ENCODE measurements around the gene ZNF557. TPM values are rescaled to one million over a fixed set of nuclear protein-coding genes. Genes with fewer than 3 reads are reported as not detected.

ZNF557 gene
- total RNA-seq, 1 experiment from 2014 or later = 7.8 TPM

DNA sequence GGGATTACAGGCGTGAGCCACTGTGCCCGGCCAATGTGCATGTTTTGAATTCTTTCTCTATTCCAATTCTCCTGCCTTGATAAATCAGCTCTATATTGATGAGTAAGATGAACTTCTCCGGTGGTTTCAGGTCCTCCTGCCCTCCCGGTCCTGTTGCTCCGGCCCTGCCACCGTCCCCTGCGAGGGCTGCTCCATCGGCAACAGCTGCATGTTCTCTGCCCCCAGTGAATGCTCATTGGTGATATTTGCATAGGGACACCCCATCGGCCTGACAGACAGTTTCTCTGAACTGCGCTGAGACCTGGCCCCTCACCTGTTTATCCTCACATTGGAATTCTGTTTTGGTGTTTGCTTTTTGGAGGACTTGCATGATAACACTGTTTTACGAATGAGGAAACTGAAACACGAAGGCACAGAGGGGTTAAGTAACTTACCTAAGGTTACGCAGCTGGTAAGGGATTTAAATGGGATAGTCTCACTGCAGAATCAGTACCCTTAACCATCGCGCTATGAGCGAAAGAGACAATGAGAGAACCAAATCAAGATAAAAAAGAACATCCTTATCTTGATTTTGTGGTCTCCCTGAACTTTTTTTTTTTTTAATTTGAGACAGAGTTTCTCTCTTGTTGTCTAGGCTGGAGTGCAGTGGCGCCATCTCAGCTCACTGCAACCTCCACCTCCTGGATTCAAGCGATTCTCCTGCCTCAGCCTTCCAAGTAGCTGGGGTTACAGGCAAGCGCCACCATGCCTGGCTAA, 32.2 kb downstream of the ZNF557 start (continued):
- TF ChIP-seq ATF3 (IDR thresholded peaks at IDR 0.05) = no peak

- Histone ChIP-seq H4K20me1 (ENCODE audit: insufficient read depth) (no peaks in the 10 kb centered on the region), H3K27me3 (ENCODE audit: insufficient read depth, low read length) (no peaks in the 10 kb centered on the region), H3K9me3 (ENCODE audit: control insufficient read depth in 1 of 2, insufficient read depth in 1 of 2, low read depth in 1 of 2, low read length in 2 of 2) (no peaks in the 10 kb centered on the region), H3K36me3 (ENCODE audit: control insufficient read depth in 1 of 2, insufficient read depth in 2 of 2, low read length in 2 of 2) (no peaks in the 10 kb centered on the region), H3K9me2 (ENCODE audit: insufficient read depth) (no peaks in the 10 kb centered on the region), H3K27ac (ENCODE audit: low read depth, low read length) (no peak overlapping the region), H2AFZ (ENCODE audit: low read depth, low read length, poor library complexity, severe bottlenecking) (no peak overlapping the region), H3K9ac (ENCODE audit: low read length) (no peak overlapping the region), H3K4me1 (ENCODE audit: control insufficient read depth in 1 of 2, insufficient read depth in 2 of 2, low read length in 2 of 2) (peaks cover under 1% of the 10 kb centered on the region in 2 experiments; a peak in 3 of 4 replicates), H3K79me2 (ENCODE audit: insufficient read depth, low read length) (no peaks in the 10 kb centered on the region), H3K4me3 (replicated peaks in 1 of 2; ENCODE audit: low read depth in 1 of 2, low read length in 2 of 2) (no peak overlapping the region), H3K4me2 (ENCODE audit: low read length) (no peak overlapping the region)
- no peak for DNase-seq (ENCODE audit: low read depth, low spot score)
- no TSS peak for BruUV-seq (replicated peaks)
- POLR2A ChIA-PET = no interaction called here
- no peak for ATAC-seq
- intact Hi-C loops (cut with micrococcal nuclease) = no loop called here
- RAD21 ChIA-PET (ENCODE audit: low non-redundant PET in 1 of 2, low total read pairs in 2 of 2, uncharacterized antibody in 2 of 2, unreplicated experiment in 2 of 2) = no interaction called here
- TF ChIP-seq ELF1 (IDR thresholded peaks at IDR 0.05; ENCODE audit: borderline replicate concordance, low read depth) (no peak), TCF7L2 (IDR thresholded peaks at IDR 0.05; ENCODE audit: borderline replicate concordance, extremely low read depth, insufficient read depth, insufficient read length) (no peak), YY1 (IDR thresholded peaks at IDR 0.05; ENCODE audit: extremely low read depth, insufficient replicate concordance, low read depth, low read length) (no peak), POLR2AphosphoS5 (IDR thresholded peaks at IDR 0.05; ENCODE audit: low read depth, low read length) (no peak), CBX3 (IDR thresholded peaks at IDR 0.05; ENCODE audit: low read depth) (no peak), SP1 (IDR thresholded peaks at IDR 0.05; ENCODE audit: low read depth) (no peak), EZH2phosphoT487 (IDR thresholded peaks at IDR 0.05; ENCODE audit: borderline replicate concordance) (no peak), EZH2 (IDR thresholded peaks at IDR 0.05) (no peak), EGR1 (IDR thresholded peaks at IDR 0.05; ENCODE audit: low read depth) (no peak), CEBPB (IDR thresholded peaks at IDR 0.05; ENCODE audit: low read depth) (no peak), ATF3 (IDR thresholded peaks at IDR 0.05) (no peak), ZNF274 (IDR thresholded peaks at IDR 0.05; ENCODE audit: low read depth, low read length) (no peak), RAD21 (IDR thresholded peaks at IDR 0.05; ENCODE audit: low read depth) (no peak), CTCF (IDR thresholded peaks at IDR 0.05 in 2 of 3, conservative IDR thresholded peaks at IDR 0.05 in 1 of 3; ENCODE audit: borderline replicate concordance in 1 of 3, insufficient read depth in 1 of 3, low read depth in 2 of 3, low read length in 2 of 3) (no peak), POLR2A (IDR thresholded peaks at IDR 0.05; ENCODE audit: borderline replicate concordance, extremely low read depth, insufficient read depth, insufficient read length) (no peak), JUND (IDR thresholded peaks at IDR 0.05) (no peak)
- TF ChIP-seq, protein P1, sequence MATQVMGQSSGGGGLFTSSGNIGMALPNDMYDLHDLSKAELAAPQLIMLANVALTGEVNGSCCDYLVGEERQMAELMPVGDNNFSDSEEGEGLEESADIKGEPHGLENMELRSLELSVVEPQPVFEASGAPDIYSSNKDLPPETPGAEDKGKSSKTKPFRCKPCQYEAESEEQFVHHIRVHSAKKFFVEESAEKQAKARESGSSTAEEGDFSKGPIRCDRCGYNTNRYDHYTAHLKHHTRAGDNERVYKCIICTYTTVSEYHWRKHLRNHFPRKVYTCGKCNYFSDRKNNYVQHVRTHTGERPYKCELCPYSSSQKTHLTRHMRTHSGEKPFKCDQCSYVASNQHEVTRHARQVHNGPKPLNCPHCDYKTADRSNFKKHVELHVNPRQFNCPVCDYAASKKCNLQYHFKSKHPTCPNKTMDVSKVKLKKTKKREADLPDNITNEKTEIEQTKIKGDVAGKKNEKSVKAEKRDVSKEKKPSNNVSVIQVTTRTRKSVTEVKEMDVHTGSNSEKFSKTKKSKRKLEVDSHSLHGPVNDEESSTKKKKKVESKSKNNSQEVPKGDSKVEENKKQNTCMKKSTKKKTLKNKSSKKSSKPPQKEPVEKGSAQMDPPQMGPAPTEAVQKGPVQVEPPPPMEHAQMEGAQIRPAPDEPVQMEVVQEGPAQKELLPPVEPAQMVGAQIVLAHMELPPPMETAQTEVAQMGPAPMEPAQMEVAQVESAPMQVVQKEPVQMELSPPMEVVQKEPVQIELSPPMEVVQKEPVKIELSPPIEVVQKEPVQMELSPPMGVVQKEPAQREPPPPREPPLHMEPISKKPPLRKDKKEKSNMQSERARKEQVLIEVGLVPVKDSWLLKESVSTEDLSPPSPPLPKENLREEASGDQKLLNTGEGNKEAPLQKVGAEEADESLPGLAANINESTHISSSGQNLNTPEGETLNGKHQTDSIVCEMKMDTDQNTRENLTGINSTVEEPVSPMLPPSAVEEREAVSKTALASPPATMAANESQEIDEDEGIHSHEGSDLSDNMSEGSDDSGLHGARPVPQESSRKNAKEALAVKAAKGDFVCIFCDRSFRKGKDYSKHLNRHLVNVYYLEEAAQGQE (IDR thresholded peaks at IDR 0.05; ENCODE audit: low read depth) = no peak
- TF ChIP-seq, protein P2, sequence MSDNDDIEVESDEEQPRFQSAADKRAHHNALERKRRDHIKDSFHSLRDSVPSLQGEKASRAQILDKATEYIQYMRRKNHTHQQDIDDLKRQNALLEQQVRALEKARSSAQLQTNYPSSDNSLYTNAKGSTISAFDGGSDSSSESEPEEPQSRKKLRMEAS (IDR thresholded peaks at IDR 0.05) = no peak
- CTCF ChIA-PET = no interaction called here
Measured at GRCh38 chr19:7104747-7105447, 35.4 kb downstream of the ZNF557 start.
